ENCODE measurements around the gene ATP5F1B.

ATP5F1B gene

GRCh38 chr12:56645201-56645716 is 525 bp downstream of the ATP5F1B start:
- DNase-seq, result peak; percentile 60

GRCh38 chr12:56644654-56645053 is 1.1 kb downstream of the ATP5F1B start:
- no peak for DNase-seq

- DNase-seq, result no peak
These were observed 4.6 kb downstream of the ATP5F1B start for GRCh38 chr12:56641219-56641618.

- DNase-seq, result no peak
These were observed 8.2 kb downstream of the ATP5F1B start for GRCh38 chr12:56637621-56638020.

GRCh38 chr12:56636675-56637540 is 8.9 kb downstream of the ATP5F1B start:
- DNase-seq, result peak; percentile 100

GRCh38 chr12:56635806-56636674 is 9.7 kb downstream of the ATP5F1B start:
- DNase-seq, result peak; percentile 87

GRCh38 chr12:56634837-56635791 is 10.7 kb downstream of the ATP5F1B start:
- DNase-seq, result peak; percentile 83

- DNase-seq, result peak; percentile 85
These were observed 11.4 kb downstream of the ATP5F1B start for GRCh38 chr12:56634242-56634836.

GRCh38 chr12:56633468-56634241 is 12.1 kb downstream of the ATP5F1B start:
- DNase-seq, result no peak

- DNase-seq, result no peak
These were observed 12.9 kb downstream of the ATP5F1B start for GRCh38 chr12:56632701-56633467.

- peak; percentile 70 for DNase-seq
These were observed 13.7 kb downstream of the ATP5F1B start for GRCh38 chr12:56631790-56632700.

- peak; percentile 86 for DNase-seq
These were observed 15.6 kb downstream of the ATP5F1B start, which contains the start of gene BAZ2A for GRCh38 chr12:56630180-56630632. Gene BAZ2A, minus strand, starts transcription at chr12:56630326. Its CDS starts 12,796 bp downstream, at chr12:56617530.

- DNase-seq, result peak; percentile 31
These were observed 16.2 kb downstream of the ATP5F1B start for GRCh38 chr12:56629459-56630179.

- peak; percentile 40 for DNase-seq
These were observed 16.9 kb downstream of the ATP5F1B start for GRCh38 chr12:56628671-56629458.

- no peak for DNase-seq
These were observed 19.1 kb downstream of the ATP5F1B start for GRCh38 chr12:56626701-56627100.

GRCh38 chr12:56622535-56622934 is 23.2 kb downstream of the ATP5F1B start:
- no peak for DNase-seq

GRCh38 chr12:56616925-56617324 is 28.9 kb downstream of the ATP5F1B start:
- no peak for DNase-seq

All from NCI-H146 (cell line).